ENCODE measurements around the gene NEK7.

- no peak for TF ChIP-seq EP300 (IDR thresholded peaks at IDR 0.05)
- TF ChIP-seq POLR2A (IDR thresholded peaks at IDR 0.05): no peak
- no peak for TF ChIP-seq CTCF (IDR thresholded peaks at IDR 0.05)
Measured at GRCh38 chr1:198132060-198132781, 24.6 kb upstream of the NEK7 start.

Measured in upper lobe of left lung (tissue), 4 donors.